ENCODE measurements around the gene CTSS.

DNA sequence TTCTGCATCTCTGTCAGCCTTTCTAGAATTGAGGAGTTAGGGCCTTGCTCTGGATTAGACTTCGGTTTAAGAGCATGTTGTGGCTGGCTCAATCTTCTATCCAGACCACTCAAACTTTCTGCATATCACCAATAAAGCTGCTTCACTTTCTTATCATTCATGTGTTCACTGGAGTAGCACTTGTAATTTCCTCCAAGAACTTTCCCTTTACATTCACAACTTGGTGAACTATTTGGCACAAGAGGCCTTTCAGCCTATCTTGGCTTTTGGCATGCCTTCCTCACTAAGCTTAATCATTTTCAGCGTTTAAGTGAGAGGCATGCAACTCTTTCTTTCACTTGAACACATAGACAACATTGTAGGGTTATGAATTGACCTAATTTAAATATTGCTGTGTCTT is 41.2 kb downstream of the CTSS start:
- TF ChIP-seq CTCF (conservative IDR thresholded peaks at IDR 0.05; ENCODE audit: low read depth, low read length) = no peak
- TF ChIP-seq EZH2 (IDR thresholded peaks at IDR 0.05; ENCODE audit: low read length, unreplicated experiment) = no peak

Measured in PC-3 (cell line).